Left lung (tissue), 14 donors: Measurements from ENCODE around the gene POU3F4. TPM values are rescaled to one million over a fixed set of nuclear protein-coding genes. Genes with fewer than 3 reads are reported as not detected.

Source experiments
- ATAC-seq: fragments of 200-7000 bp; cut with Tn5 transposase; one replicate; pipeline ENCODE4 v1.9.1; 2020; ENCODE audit warnings: moderate library complexity
- DNase-seq, 4 donors: peaks; one replicate each; pipeline ENCODE4 v3.0.0-alpha.2; 2013 to 2020
- H3K27ac ChIP-seq, 2 donors: fragments of 200-600 bp; sonication (generic) in 1 of 2; one replicate each; pipeline versions ENCODE4 v1.5.0 to v1.8.0; 2020 to 2021
- H3K27me3 ChIP-seq, 2 donors: fragments of 200-600 bp; sonication (generic) in 1 of 2; one replicate each; pipeline versions ENCODE4 v1.5.0 to v1.8.0; 2020 to 2021
- H3K36me3 ChIP-seq, 2 donors: fragments of 200-600 bp; sonication (generic) in 1 of 2; one replicate each; pipeline versions ENCODE4 v1.5.0 to v1.8.0; 2020 to 2021
- H3K4me1 ChIP-seq, 2 donors: fragments of 200-600 bp; one replicate each; pipeline ENCODE4 v1.8.0; 2021
- H3K4me3 ChIP-seq, 2 donors: fragments of 200-600 bp; sonication (generic) in 1 of 2; one replicate each; pipeline versions ENCODE4 v1.5.0 to v1.8.0; 2020 to 2021; ENCODE audit warnings: mild to moderate bottlenecking in 1 of 2
- H3K9me3 ChIP-seq, 2 donors: fragments of 200-600 bp; sonication (generic) in 1 of 2; one replicate each; pipeline versions ENCODE4 v1.5.0 to v1.8.0; 2020 to 2021
- intact Hi-C, 2 donors: fragments of 100-400 bp; cut with DNase I; formaldehyde crosslinking; loops; one replicate each; pipeline versions ENCODE4 v1.11.2 to v1.14.2; 2022
- long read RNA-seq, 12 donors: library from polyadenylated mRNA in 2 of 12; unstranded in 2 of 12; transcript quantifications; one replicate each; pipeline ENCODE4 v2.0.0 and lab custom pipeline, GENCODE V29; 2019 to 2026
- polyA plus RNA-seq, 6 donors: library from polyadenylated mRNA; unstranded; fragments of 120-200 nt; gene quantifications; one replicate each; pipeline ENCODE4 v1.2.1, GENCODE V29; 2013; ENCODE audit not compliant: insufficient read length in 6 of 6
- total RNA-seq, 2 donors: library from RNA; stranded (reverse); fragmentation: NEBNext Ultra II Directional; extraction: Animal tissue kit (Norgen Biotek cat#: 25700); gene quantifications; one replicate each; pipeline ENCODE4 v1.2.1, GENCODE V29; 2021
- TF ChIP-seq, protein P1 (sequence below), 2 donors: fragments of 200-600 bp; sonication (generic) in 1 of 2; IDR thresholded peaks; one replicate each; pipeline versions ENCODE4 v1.5.0 to v1.8.0; 2021; ENCODE audit warnings: antibody characterized with exemption in 2 of 2
- donor health status: DM: no; HTN: yes; CAD: no.
- donor health status: DM: no; HTN: no; CAD: no.

Gene POU3F4
- total RNA-seq, result not detected
- under 1 TPM in 2 of 6 donors, not detected in 4; 0.06 TPM for polyA plus RNA-seq
- long read RNA-seq, donor 1, result 0 reads
- long read RNA-seq, donor 2, partial matches to known transcripts, result 0 of 1 reads
- long read RNA-seq, donor 2, other reads (novel, unspliced or antisense), result 0 of 1 reads
- long read RNA-seq, donor 3, result 0 reads
- long read RNA-seq, donor 4, result 0 reads
- long read RNA-seq, donor 5, result 0 reads
- long read RNA-seq, donor 6, result 0 reads
- long read RNA-seq, donor 7, result 0 reads
- long read RNA-seq, donor 8, result 0 reads
- long read RNA-seq, donor 9, result 0 reads
- long read RNA-seq, donor 10, result 0 reads
- long read RNA-seq, donor 11, transcript POU3F4-202 (1 exons, 3,835 nt), result major isoform, 36 of 37 reads
- long read RNA-seq, donor 11, partial matches to known transcripts, result 0 of 37 reads
- long read RNA-seq, donor 11, other reads (novel, unspliced or antisense), result 0 of 37 reads
- long read RNA-seq, donor 12, result 0 reads

DNA sequence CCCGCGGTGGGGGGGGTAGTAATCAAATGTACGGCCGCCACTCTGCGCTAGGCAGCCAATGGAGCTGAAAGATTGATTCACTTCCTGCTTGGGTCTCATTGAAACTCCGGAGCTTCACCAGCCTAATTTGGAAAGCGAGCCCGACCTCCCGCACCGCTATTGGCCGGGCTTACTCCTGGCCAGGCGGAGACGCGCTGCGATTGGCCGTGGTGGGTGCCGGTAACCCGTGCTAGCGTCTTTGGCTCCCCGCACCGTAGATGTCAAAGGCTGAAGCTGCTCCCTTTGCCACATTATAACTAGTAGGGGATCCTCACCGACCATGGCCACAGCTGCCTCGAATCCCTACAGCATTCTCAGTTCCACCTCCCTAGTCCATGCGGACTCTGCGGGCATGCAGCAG is at the start of gene POU3F4:
Gene POU3F4 (plus strand): TSS at position 285 of the 400 bp plus-strand sequence. CDS start 35 bp downstream, at position 320.
- Histone ChIP-seq H3K27ac (no peak within 1 kb of the TSS), H3K36me3 (no peaks in the 10 kb centered on the region), H3K27me3 (peaks cover 58 to 95% of the 10 kb centered on the region in 2 donors), H3K9me3 (no peaks in the 10 kb centered on the region), H3K4me1 (no peaks in the 10 kb centered on the region), H3K4me3 (no peak within 1 kb of the TSS)
- no peak for ATAC-seq
- TF ChIP-seq, protein P1, sequence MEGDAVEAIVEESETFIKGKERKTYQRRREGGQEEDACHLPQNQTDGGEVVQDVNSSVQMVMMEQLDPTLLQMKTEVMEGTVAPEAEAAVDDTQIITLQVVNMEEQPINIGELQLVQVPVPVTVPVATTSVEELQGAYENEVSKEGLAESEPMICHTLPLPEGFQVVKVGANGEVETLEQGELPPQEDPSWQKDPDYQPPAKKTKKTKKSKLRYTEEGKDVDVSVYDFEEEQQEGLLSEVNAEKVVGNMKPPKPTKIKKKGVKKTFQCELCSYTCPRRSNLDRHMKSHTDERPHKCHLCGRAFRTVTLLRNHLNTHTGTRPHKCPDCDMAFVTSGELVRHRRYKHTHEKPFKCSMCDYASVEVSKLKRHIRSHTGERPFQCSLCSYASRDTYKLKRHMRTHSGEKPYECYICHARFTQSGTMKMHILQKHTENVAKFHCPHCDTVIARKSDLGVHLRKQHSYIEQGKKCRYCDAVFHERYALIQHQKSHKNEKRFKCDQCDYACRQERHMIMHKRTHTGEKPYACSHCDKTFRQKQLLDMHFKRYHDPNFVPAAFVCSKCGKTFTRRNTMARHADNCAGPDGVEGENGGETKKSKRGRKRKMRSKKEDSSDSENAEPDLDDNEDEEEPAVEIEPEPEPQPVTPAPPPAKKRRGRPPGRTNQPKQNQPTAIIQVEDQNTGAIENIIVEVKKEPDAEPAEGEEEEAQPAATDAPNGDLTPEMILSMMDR (IDR thresholded peaks at IDR 0.05), result no peak
- intact Hi-C loops, result no loop called here
- DNase-seq, result peak in 1 of 4 donors; percentile 24

GRCh38 chrX:83469551-83469950 is 38.5 kb upstream of the POU3F4 start:
- Histone ChIP-seq H3K4me1 (no peaks in the 10 kb centered on the region), H3K9me3 (no peaks in the 10 kb centered on the region), H3K27me3 (no peaks in the 10 kb centered on the region), H3K36me3 (no peaks in the 10 kb centered on the region), H3K27ac (no peak overlapping the region), H3K4me3 (no peak overlapping the region)
- DNase-seq (peak in 1 of 4 donors; percentile 0), ATAC-seq (peak; percentile 41)
- TF ChIP-seq, protein P1 (IDR thresholded peaks at IDR 0.05), result no peak
- intact Hi-C loops, result no loop called here

DNA sequence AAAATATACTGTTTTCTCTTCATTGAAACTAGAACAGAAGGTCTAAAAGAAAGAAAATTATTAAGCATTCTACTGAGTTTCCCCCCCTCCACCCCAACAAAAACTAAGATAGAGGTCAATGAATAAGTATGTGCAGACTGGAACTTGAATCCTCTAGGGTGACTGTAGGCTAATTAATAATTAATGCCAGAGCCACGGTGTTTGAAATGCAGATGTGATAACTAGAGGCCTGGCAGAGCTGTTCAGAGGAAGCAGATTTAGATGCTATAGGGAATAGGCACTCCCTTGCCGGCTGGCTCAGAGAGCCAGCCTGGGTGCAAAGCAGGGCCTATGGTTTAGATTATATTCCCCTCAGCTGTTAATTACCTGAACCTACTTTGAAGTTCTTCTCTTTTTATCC is 12.2 kb upstream of the POU3F4 start:
- no peaks in the 10 kb centered on the region for H3K9me3 ChIP-seq
- peaks cover 0 to 5% of the 10 kb centered on the region in 2 donors for H3K27me3 ChIP-seq
- intact Hi-C loops, result no loop called here
- no peaks in the 10 kb centered on the region for H3K36me3 ChIP-seq
- no peak overlapping the region for H3K27ac ChIP-seq
- ATAC-seq (no peak), DNase-seq (no peak)
- H3K4me3 ChIP-seq, result no peak overlapping the region
- TF ChIP-seq, protein P1 (IDR thresholded peaks at IDR 0.05), result no peak
- H3K4me1 ChIP-seq, result no peaks in the 10 kb centered on the region

- H3K4me3 ChIP-seq, result no peak overlapping the region
- intact Hi-C loops, result no loop called here
- no peaks in the 10 kb centered on the region for H3K9me3 ChIP-seq
- ATAC-seq (no peak), DNase-seq (no peak)
- peaks cover 37 to 48% of the 10 kb centered on the region in 2 donors for H3K27me3 ChIP-seq
- H3K27ac ChIP-seq, result no peak overlapping the region
- TF ChIP-seq, protein P1 (IDR thresholded peaks at IDR 0.05), result no peak
- H3K36me3 ChIP-seq, result no peaks in the 10 kb centered on the region
- H3K4me1 ChIP-seq, result no peaks in the 10 kb centered on the region
Observed at GRCh38 chrX:83501003-83501402, 7.1 kb upstream of the POU3F4 start.

DNA sequence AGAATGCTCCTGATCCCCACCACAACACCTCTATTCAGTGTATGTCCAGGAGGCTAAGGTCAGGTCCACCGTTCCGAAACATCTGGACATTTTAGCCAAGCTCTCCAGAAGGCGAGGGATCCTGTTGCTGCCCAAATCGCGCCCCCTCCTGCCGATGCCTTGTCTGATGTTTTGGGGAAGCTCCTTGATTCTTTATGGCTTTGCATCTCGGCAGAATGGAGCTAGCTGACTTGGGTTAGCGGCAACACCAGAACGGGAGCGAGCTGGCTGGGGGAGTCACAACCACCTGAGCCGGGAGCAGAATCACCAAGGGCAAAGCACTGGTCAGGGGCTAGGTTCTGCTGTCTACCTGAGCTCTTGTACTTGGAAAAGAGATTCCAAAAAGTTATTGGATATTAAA is 6.6 kb upstream of the POU3F4 start:
- Histone ChIP-seq H3K36me3 (no peaks in the 10 kb centered on the region), H3K9me3 (no peaks in the 10 kb centered on the region), H3K27me3 (peaks cover 39 to 52% of the 10 kb centered on the region in 2 donors), H3K4me1 (no peaks in the 10 kb centered on the region), H3K4me3 (no peak overlapping the region), H3K27ac (no peak overlapping the region)
- no peak for DNase-seq
- intact Hi-C loops, result no loop called here
- TF ChIP-seq, protein P1 (IDR thresholded peaks at IDR 0.05), result no peak
- no peak for ATAC-seq
